Caco-2 (cell line): ENCODE measurements around the gene MVB12B. TPM values are rescaled to one million over a fixed set of nuclear protein-coding genes. Genes with fewer than 3 reads are reported as not detected.
A peak's percentile ranks its signal among the peaks of the same experiment; 100 is the strongest.

Experiments used
- BruUV-seq: library from RNA; stranded (reverse); fragments of 400-500 nt; replicated peaks from 2 replicates; lab custom pipeline; 2021; lab: Mats Ljungman, UMichigan
- CTCF ChIA-PET: fragments of 300-600 bp; sonication (Branson Sonifier 250); formaldehyde crosslinking; loops from one replicate; lab custom pipeline; 2022; ENCODE audit warnings: antibody characterized with exemption; lab: Charles Lee
- POLR2A ChIA-PET: fragments of 300-600 bp; sonication (Branson Sonifier 250); formaldehyde crosslinking; loops from one replicate; lab custom pipeline; 2022; ENCODE audit warnings: antibody characterized with exemption; lab: Charles Lee
- DNase-seq, 2 experiments: peaks; one replicate each; pipeline versions ENCODE4 v3.0.0 to v3.0.0-alpha.2; 2020 to 2022
- H3K27me3 ChIP-seq: replicated peaks from 2 replicates; pipeline ENCODE4 v1.6.0; 2011; ENCODE audit warnings: low read length; ENCODE audit not compliant: control insufficient read depth, insufficient read depth
- H3K36me3 ChIP-seq: 2 replicates; pipeline ENCODE4 v1.5.1; 2011; ENCODE audit warnings: low read length; ENCODE audit not compliant: control insufficient read depth, insufficient read depth
- H3K4me1 ChIP-seq: fragments of 250-450 bp; sonication (Bioruptor Pico); 2 replicates; pipeline ENCODE4 v1.5.1; 2020; ENCODE audit warnings: mild to moderate bottlenecking
- H3K4me3 ChIP-seq: 2 replicates; pipeline ENCODE4 v1.5.1; 2011; ENCODE audit warnings: low read depth, mild to moderate bottlenecking, control low read depth, low read length
- H3K9me3 ChIP-seq: fragments of 250-450 bp; sonication (Bioruptor Pico); 2 replicates; pipeline ENCODE4 v1.5.1; 2020; ENCODE audit warnings: mild to moderate bottlenecking, moderate library complexity
- H3K27ac Mint-ChIP-seq: one replicate; pipeline ENCODE4 v1.8.0; 2022; ENCODE audit warnings: mixed read lengths; ENCODE audit not compliant: unreplicated experiment
- H3K27me3 Mint-ChIP-seq: one replicate; pipeline ENCODE4 v1.8.0; 2022; ENCODE audit warnings: mixed read lengths; ENCODE audit not compliant: insufficient read depth, unreplicated experiment
- H3K36me3 Mint-ChIP-seq: one replicate; pipeline ENCODE4 v1.8.0; 2022; ENCODE audit warnings: mild to moderate bottlenecking, mixed read lengths; ENCODE audit not compliant: insufficient read depth, unreplicated experiment
- H3K4me1 Mint-ChIP-seq: one replicate; pipeline ENCODE4 v1.8.0; 2022; ENCODE audit warnings: low read depth, mixed read lengths; ENCODE audit not compliant: unreplicated experiment
- H3K4me3 Mint-ChIP-seq: one replicate; pipeline ENCODE4 v1.8.0; 2022; ENCODE audit warnings: mild to moderate bottlenecking, moderate library complexity, mixed read lengths; ENCODE audit not compliant: unreplicated experiment
- H3K9me3 Mint-ChIP-seq: one replicate; pipeline ENCODE4 v1.8.0; 2022; ENCODE audit warnings: mixed read lengths; ENCODE audit not compliant: unreplicated experiment
- CTCF ChIP-seq, 2 experiments: fragments of 200-600 bp in 1 of 2; IDR thresholded peaks; 1 replicate in 1 of 2; 2 replicates in 1 of 2; pipeline versions ENCODE4 v1.5.1 to v1.8.0; 2011 to 2022; ENCODE audit warnings: antibody characterized with exemption in 1 of 2, control low read depth in 1 of 2, inconsistent platforms in 1 of 2, low read depth in 1 of 2, low read length in 1 of 2, mild to moderate bottlenecking in 1 of 2, moderate library complexity in 1 of 2; ENCODE audit not compliant: insufficient read depth in 1 of 2, severe bottlenecking in 1 of 2, unreplicated experiment in 1 of 2
- intact Hi-C: fragments of 100-400 bp; cut with micrococcal nuclease; formaldehyde crosslinking; loops from one replicate; pipeline ENCODE4 v1.10.0; 2022; ENCODE audit not compliant: unreplicated experiment
- total RNA-seq: library from RNA; stranded (reverse); gene quantifications from 2 replicates; pipeline ENCODE4 v1.2.3, GENCODE V29; 2022

The MVB12B gene
- total RNA-seq, 1 experiment from 2014 or later: 24.4 TPM

DNA sequence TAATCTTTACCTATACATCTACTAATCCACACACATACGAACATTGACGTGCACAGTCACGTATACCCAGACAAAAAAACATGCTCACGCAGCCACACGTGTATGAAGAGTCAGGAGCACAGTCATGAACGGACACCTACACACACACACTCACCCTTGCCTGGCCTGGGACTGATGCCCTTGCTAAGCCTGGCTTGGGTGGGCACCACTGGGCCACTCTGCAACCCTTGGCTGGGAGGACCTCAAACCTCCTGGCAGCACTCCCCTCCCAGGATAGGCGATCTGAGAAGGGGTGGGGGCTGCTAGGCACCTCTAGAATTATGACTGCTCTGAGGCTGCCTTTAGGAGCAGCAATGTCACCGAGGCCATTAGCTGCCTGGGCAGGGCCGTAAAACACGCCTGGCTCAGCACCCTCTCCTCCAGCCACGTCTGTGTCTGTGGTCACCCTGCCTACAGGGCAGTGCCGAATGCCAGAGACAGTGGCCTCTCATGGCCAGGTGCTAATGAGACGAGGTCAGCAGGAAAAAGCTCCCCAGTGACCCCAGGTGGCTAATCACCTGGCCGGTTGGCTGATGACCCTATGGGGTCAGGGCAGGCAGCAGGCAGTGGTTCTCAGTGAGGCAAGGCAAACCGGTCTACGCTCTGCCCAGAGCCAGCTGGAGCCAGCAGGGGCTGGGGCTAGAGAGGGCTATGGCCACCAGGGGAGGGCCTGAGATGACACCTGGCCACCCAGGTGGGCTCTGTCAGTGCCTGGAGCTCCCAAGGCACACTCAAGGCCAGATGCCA is 33.7 kb upstream of the MVB12B start:
- BruUV-seq: no TSS peak
- H3K4me3 ChIP-seq: no peak overlapping the region
- no peaks in the 10 kb centered on the region for H3K4me1 ChIP-seq
- ChIA-PET CTCF (no interaction called here), POLR2A (no interaction called here)
- no peaks in the 10 kb centered on the region for H3K4me1 Mint-ChIP-seq
- H3K4me3 Mint-ChIP-seq: no peak overlapping the region
- no peak for DNase-seq
- intact Hi-C loops: no loop called here
- H3K36me3 ChIP-seq: no peaks in the 10 kb centered on the region
- no peaks in the 10 kb centered on the region for H3K9me3 Mint-ChIP-seq
- no peaks in the 10 kb centered on the region for H3K9me3 ChIP-seq
- H3K27me3 ChIP-seq: no peaks in the 10 kb centered on the region
- H3K27me3 Mint-ChIP-seq: no peaks in the 10 kb centered on the region
- H3K36me3 Mint-ChIP-seq: no peaks in the 10 kb centered on the region
- no peak for TF ChIP-seq CTCF (IDR thresholded peaks at IDR 0.05; ENCODE audit: insufficient read depth in 1 of 2, low read depth in 1 of 2, low read length in 1 of 2, severe bottlenecking in 1 of 2, unreplicated experiment in 1 of 2)
- no peak overlapping the region for H3K27ac Mint-ChIP-seq

- no peaks in the 10 kb centered on the region for H3K9me3 Mint-ChIP-seq
- ChIA-PET POLR2A (no interaction called here), CTCF (no interaction called here)
- Histone ChIP-seq H3K36me3 (no peaks in the 10 kb centered on the region), H3K9me3 (no peaks in the 10 kb centered on the region), H3K4me1 (no peaks in the 10 kb centered on the region), H3K4me3 (no peak overlapping the region), H3K27me3 (no peaks in the 10 kb centered on the region)
- no peaks in the 10 kb centered on the region for H3K4me1 Mint-ChIP-seq
- H3K27ac Mint-ChIP-seq: no peak overlapping the region
- no peaks in the 10 kb centered on the region for H3K27me3 Mint-ChIP-seq
- H3K4me3 Mint-ChIP-seq: no peak overlapping the region
- no peaks in the 10 kb centered on the region for H3K36me3 Mint-ChIP-seq
- TF ChIP-seq CTCF (IDR thresholded peaks at IDR 0.05; ENCODE audit: insufficient read depth in 1 of 2, low read depth in 1 of 2, low read length in 1 of 2, severe bottlenecking in 1 of 2, unreplicated experiment in 1 of 2): peak in 1 of 2 experiments; percentile 32
- peak in 1 of 2 experiments; percentile 17 for DNase-seq
- BruUV-seq: no TSS peak
- intact Hi-C loops: no loop called here
Measured at GRCh38 chr9:126293522-126293889, 33.1 kb upstream of the MVB12B start.

DNA sequence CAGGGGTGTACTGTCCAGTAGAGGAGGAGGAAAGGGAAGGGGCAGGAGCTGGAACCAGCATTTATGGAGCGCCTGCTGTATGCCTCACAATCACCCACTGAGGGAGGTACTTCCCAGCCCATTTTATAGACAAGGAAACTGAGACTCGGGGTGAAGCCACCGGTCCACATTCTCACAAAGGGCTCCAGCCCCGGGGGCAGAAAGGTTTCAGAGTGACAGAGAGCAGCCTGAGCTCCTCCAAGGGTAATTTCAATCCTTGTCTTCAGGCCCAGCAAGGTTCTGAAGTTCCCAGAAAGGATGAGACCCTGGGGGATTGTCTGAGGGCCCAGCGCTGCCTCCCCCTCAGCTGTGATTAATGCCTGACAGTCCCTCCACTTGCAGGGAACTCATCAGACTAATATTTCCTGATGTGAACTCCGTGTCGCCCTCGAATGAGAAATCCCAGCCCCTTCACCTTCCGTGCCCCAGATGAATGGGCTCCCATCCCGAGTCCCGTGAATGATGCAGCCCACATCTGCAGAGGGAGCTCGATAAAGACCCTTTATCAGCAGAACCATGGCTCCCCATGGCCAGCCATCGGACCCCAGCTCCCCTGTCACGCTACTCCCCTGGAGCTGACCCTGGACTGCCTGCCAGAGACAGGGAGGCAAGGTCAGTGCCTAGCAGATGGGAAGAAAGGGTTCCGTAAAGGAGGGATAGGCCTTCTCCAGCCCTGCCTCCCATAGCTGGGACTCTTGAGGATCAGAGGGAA is 32.1 kb upstream of the MVB12B start:
- Mint-ChIP-seq H3K27ac (no peak overlapping the region), H3K4me1 (no peaks in the 10 kb centered on the region), H3K4me3 (no peak overlapping the region), H3K9me3 (no peaks in the 10 kb centered on the region), H3K27me3 (no peaks in the 10 kb centered on the region), H3K36me3 (no peaks in the 10 kb centered on the region)
- Histone ChIP-seq H3K27me3 (no peaks in the 10 kb centered on the region), H3K4me1 (no peaks in the 10 kb centered on the region), H3K9me3 (no peaks in the 10 kb centered on the region), H3K4me3 (no peak overlapping the region), H3K36me3 (no peaks in the 10 kb centered on the region)
- ChIA-PET POLR2A (no interaction called here), CTCF (no interaction called here)
- intact Hi-C loops: no loop called here
- no peak for DNase-seq
- TF ChIP-seq CTCF (IDR thresholded peaks at IDR 0.05; ENCODE audit: insufficient read depth in 1 of 2, low read depth in 1 of 2, low read length in 1 of 2, severe bottlenecking in 1 of 2, unreplicated experiment in 1 of 2): no peak
- BruUV-seq: no TSS peak
